OCI-LY3 (cell line): Measurements from ENCODE around the gene RBM25.

Source experiments
- H2AFZ ChIP-seq: fragments of 200-600, 300-600 bp; shearing (Covaris generic); 2 replicates; pipeline ENCODE4 v1.6.0; 2014; ENCODE audit warnings: antibody characterized with exemption, low read depth, low read length
- H3K27ac ChIP-seq: fragments of 200-600, 300-600 bp; sonication (generic); 2 replicates; pipeline ENCODE4 v1.5.1; 2014; ENCODE audit warnings: mild to moderate bottlenecking, low read length, moderate library complexity, mixed read lengths
- H3K27me3 ChIP-seq: fragments of 200-600, 300-600 bp; sonication (generic); 2 replicates; pipeline ENCODE4 v1.6.1; 2014; ENCODE audit warnings: low read depth, low read length, mixed read lengths
- H3K36me3 ChIP-seq: fragments of 200-600, 300-600 bp; sonication (generic); replicated peaks from 2 replicates; pipeline ENCODE3; 2014; ENCODE audit warnings: low read depth, low read length, mixed read lengths
- H3K4me1 ChIP-seq: fragments of 300-600, 200-600 bp; sonication (generic); 2 replicates; pipeline ENCODE4 v1.6.1; 2014; ENCODE audit warnings: low read length, mixed read lengths
- H3K4me2 ChIP-seq: fragments of 200-600, 300-600 bp; sonication (generic); 2 replicates; pipeline ENCODE4 v1.6.1; 2014; ENCODE audit warnings: low read length, mixed read lengths
- H3K4me3 ChIP-seq: fragments of 300-600, 200-600 bp; sonication (generic); 2 replicates; pipeline ENCODE4 v1.5.1; 2014; ENCODE audit warnings: antibody characterized with exemption, mild to moderate bottlenecking, low read length, moderate library complexity
- H3K79me2 ChIP-seq: fragments of 300-600, 200-600 bp; shearing (Covaris generic); 2 replicates; pipeline ENCODE4 v1.6.1; 2014; ENCODE audit warnings: mild to moderate bottlenecking, low read length, mixed read lengths
- H3K9ac ChIP-seq: fragments of 300-600, 200-600 bp; shearing (Covaris generic); 2 replicates; pipeline ENCODE4 v1.6.0; 2014; ENCODE audit warnings: mild to moderate bottlenecking, low read length, moderate library complexity
- H3K9me3 ChIP-seq: fragments of 200-600, 300-600 bp; shearing (Covaris generic); 2 replicates; pipeline ENCODE4 v1.6.1; 2014; ENCODE audit warnings: low read length, mixed read lengths; ENCODE audit not compliant: insufficient read depth
- H4K20me1 ChIP-seq: fragments of 200-600, 300-600 bp; sonication (generic); 2 replicates; pipeline ENCODE4 v1.6.1; 2016; ENCODE audit warnings: low read length, mixed read lengths; ENCODE audit not compliant: insufficient read depth
- CTCF ChIP-seq: fragments of 200-600, 300-600 bp; sonication (generic); IDR thresholded peaks from 2 replicates; pipeline ENCODE4 v1.5.1; 2014; ENCODE audit warnings: antibody characterized with exemption, low read length, low read depth
- EZH2phosphoT487 ChIP-seq: fragments of 200-600 bp; shearing (Covaris generic); IDR thresholded peaks from 2 replicates; pipeline ENCODE4 v1.6.1; 2018; ENCODE audit warnings: antibody characterized with exemption, mixed run types, low read depth

The RBM25 gene

GRCh38 chr14:73124180-73124894, 66.0 kb downstream of the RBM25 start:
- no peak overlapping the region for H3K4me3 ChIP-seq
- H3K27ac ChIP-seq: no peak overlapping the region
- no peaks in the 10 kb centered on the region for H3K79me2 ChIP-seq
- no peaks in the 10 kb centered on the region for H3K4me1 ChIP-seq
- TF ChIP-seq CTCF (no peak), EZH2phosphoT487 (no peak)
- no peaks in the 10 kb centered on the region for H3K27me3 ChIP-seq
- H3K36me3 ChIP-seq: peaks cover 53% of the 10 kb centered on the region
- H3K4me2 ChIP-seq: no peak overlapping the region
- H2AFZ ChIP-seq: no peak overlapping the region
- no peaks in the 10 kb centered on the region for H3K9me3 ChIP-seq
- H3K9ac ChIP-seq: no peak overlapping the region
- no peaks in the 10 kb centered on the region for H4K20me1 ChIP-seq

- no peaks in the 10 kb centered on the region for H4K20me1 ChIP-seq
- H3K27ac ChIP-seq: no peak overlapping the region
- H2AFZ ChIP-seq: no peak overlapping the region
- H3K4me1 ChIP-seq: no peaks in the 10 kb centered on the region
- H3K79me2 ChIP-seq: no peaks in the 10 kb centered on the region
- H3K9ac ChIP-seq: no peak overlapping the region
- no peaks in the 10 kb centered on the region for H3K27me3 ChIP-seq
- H3K4me3 ChIP-seq: no peak overlapping the region
- peaks cover 48% of the 10 kb centered on the region for H3K36me3 ChIP-seq
- no peaks in the 10 kb centered on the region for H3K9me3 ChIP-seq
- TF ChIP-seq CTCF (no peak), EZH2phosphoT487 (no peak)
- no peak overlapping the region for H3K4me2 ChIP-seq
Measured at GRCh38 chr14:73125169-73125588, 66.8 kb downstream of the RBM25 start.

GRCh38 chr14:73125746-73126145, 67.4 kb downstream of the RBM25 start:
- Histone ChIP-seq H3K27me3 (no peaks in the 10 kb centered on the region), H3K27ac (no peak overlapping the region), H3K36me3 (peaks cover 43% of the 10 kb centered on the region), H3K9me3 (no peaks in the 10 kb centered on the region), H3K4me3 (no peak overlapping the region), H3K4me1 (no peaks in the 10 kb centered on the region), H4K20me1 (no peaks in the 10 kb centered on the region), H3K9ac (no peak overlapping the region), H2AFZ (no peak overlapping the region), H3K4me2 (no peak overlapping the region), H3K79me2 (no peaks in the 10 kb centered on the region)
- TF ChIP-seq EZH2phosphoT487: no peak
- no peak for TF ChIP-seq CTCF

GRCh38 chr14:73133795-73134194, 75.5 kb downstream of the RBM25 start:
- Histone ChIP-seq H2AFZ (no peak overlapping the region), H3K4me1 (peaks cover 12% of the 10 kb centered on the region), H3K9ac (no peak overlapping the region), H3K79me2 (peaks cover 19% of the 10 kb centered on the region), H3K9me3 (no peaks in the 10 kb centered on the region), H3K27ac (no peak overlapping the region), H3K27me3 (no peaks in the 10 kb centered on the region), H4K20me1 (peaks cover 3% of the 10 kb centered on the region; the same call in 1 of the 2 replicates), H3K4me2 (no peak overlapping the region), H3K4me3 (no peak overlapping the region), H3K36me3 (peaks cover 3% of the 10 kb centered on the region)
- no peak for TF ChIP-seq CTCF
- TF ChIP-seq EZH2phosphoT487: no peak
